Esophagus squamous epithelium (tissue), 5 donors: ENCODE data around the gene KPNA6. TPM values are rescaled to one million over a fixed set of nuclear protein-coding genes. Genes with fewer than 3 reads are reported as not detected.

Source experiments
- DNase-seq: peaks from one replicate; lab custom pipeline; 2025; lab: John Stamatoyannopoulos, UW
- H3K27ac ChIP-seq, 4 donors: fragments of 200-600 bp; sonication (generic); one replicate each; pipeline ENCODE4 v1.5.1; 2016 to 2019; ENCODE audit warnings: mild to moderate bottlenecking in 1 of 4
- H3K27me3 ChIP-seq, 4 donors: fragments of 200-600 bp; sonication (generic); 1 replicate in 3 of 4; 2 replicates in 1 of 4; pipeline versions ENCODE4 v1.5.1 to v1.6.0; 2017 to 2021; ENCODE audit warnings: antibody characterized with exemption in 1 of 4
- H3K36me3 ChIP-seq, 3 donors: fragments of 200-600 bp; sonication (generic); one replicate each; pipeline ENCODE4 v1.5.1; 2016 to 2019
- H3K4me1 ChIP-seq, 3 donors: fragments of 200-600 bp; sonication (generic); one replicate each; pipeline ENCODE4 v1.5.1; 2017 to 2019
- H3K4me3 ChIP-seq, 4 donors: fragments of 200-600 bp; sonication (generic); 1 replicate in 3 of 4; 2 replicates in 1 of 4; pipeline ENCODE4 v1.5.1; 2016 to 2019; ENCODE audit warnings: mild to moderate bottlenecking in 2 of 4, moderate library complexity in 1 of 4
- H3K9me3 ChIP-seq, 3 donors: fragments of 200-600 bp; sonication (generic); one replicate each; pipeline ENCODE4 v1.5.1; 2016 to 2019
- CTCF ChIP-seq, 6 experiments: fragments of 450-650 bp in 4 of 6; fragments of 200-600 bp in 2 of 6; sonication (generic) in 2 of 6; IDR thresholded peaks; one replicate each; pipeline ENCODE4 v1.5.1; 2016 to 2019; ENCODE audit warnings: antibody characterized with exemption in 6 of 6, mild to moderate bottlenecking in 4 of 6, moderate library complexity in 4 of 6
- POLR2A ChIP-seq, 4 donors: fragments of 450-650 bp; IDR thresholded peaks; one replicate each; pipeline ENCODE4 v1.6.1; 2017; ENCODE audit warnings: antibody characterized with exemption in 4 of 4, mild to moderate bottlenecking in 4 of 4, moderate library complexity in 3 of 4
- WGBS, 2 donors: methylation state at CpG; one replicate each; pipeline ENCODE4 v1.1.5; 2018; 5-methylcytosine and 5-hydroxymethylcytosine counted together
- intact Hi-C: fragments of 100-400 bp; cut with DNase I; formaldehyde crosslinking; loops from one replicate; pipeline ENCODE4 v1.15.0; 2022
- total RNA-seq, 4 donors: library from RNA; depleted of rRNA; stranded (reverse); fragments of >200 nt; gene quantifications; one replicate each; pipeline ENCODE4 v1.1.0, GENCODE V29; 2016
- donor health status: DM: yes; HTN: yes; CAD: no.

Gene KPNA6
- total RNA-seq, 4 donors from 2014 or later = 27.7 to 38.0 (median 36.5) TPM

- H3K9me3 ChIP-seq = no peaks in the 10 kb centered on the region
- DNase-seq = no peak
- H3K27ac ChIP-seq = peak overlapping the region; percentile 87 to 98 (median 96)
- H3K4me3 ChIP-seq = peak overlapping the region; percentile 45 to 81 (median 70)
- no peaks in the 10 kb centered on the region for H3K27me3 ChIP-seq
- intact Hi-C loops = no loop called here
- TF ChIP-seq CTCF (IDR thresholded peaks at IDR 0.05) (no peak), POLR2A (IDR thresholded peaks at IDR 0.05) (no peak)
- 75 to 83% methylated on average over 7 of the region's 7 CpGs for WGBS, 2 donors
- peaks cover 0 to 42% (median 0%) of the 10 kb centered on the region in 3 donors for H3K36me3 ChIP-seq
- peaks cover 16 to 46% (median 34%) of the 10 kb centered on the region in 3 donors for H3K4me1 ChIP-seq
These were observed 70.7 kb downstream of the KPNA6 start for GRCh38 chr1:32178380-32179192.

- no peaks in the 10 kb centered on the region for H3K9me3 ChIP-seq
- intact Hi-C loops = no loop called here
- TF ChIP-seq POLR2A (IDR thresholded peaks at IDR 0.05) (no peak), CTCF (IDR thresholded peaks at IDR 0.05) (no peak)
- H3K36me3 ChIP-seq = peaks cover 0 to 42% (median 5%) of the 10 kb centered on the region in 3 donors
- WGBS, 2 donors = 12 to 16% methylated on average over 6 to 7 of the region's 7 CpGs
- peaks cover 16 to 51% (median 39%) of the 10 kb centered on the region in 3 donors for H3K4me1 ChIP-seq
- peak overlapping the region; percentile 87 to 98 (median 96) for H3K27ac ChIP-seq
- H3K4me3 ChIP-seq = peak overlapping the region; percentile 45 to 81 (median 70)
- no peak for DNase-seq
- no peaks in the 10 kb centered on the region for H3K27me3 ChIP-seq
These were observed 71.3 kb downstream of the KPNA6 start for GRCh38 chr1:32179193-32179442.

- TF ChIP-seq CTCF (IDR thresholded peaks at IDR 0.05) (peak in 2 of 6 experiments; percentile 1 to 5), POLR2A (IDR thresholded peaks at IDR 0.05) (peak in 2 of 4 donors; percentile 50 to 57)
- intact Hi-C loops = no loop called here
- WGBS, 2 donors = 0 to 3% methylated on average over 2 to 4 of the region's 79 CpGs
- Histone ChIP-seq H3K27ac (peak within 1 kb of the TSS; percentile 87 to 98 (median 96)), H3K4me1 (peaks cover 16 to 56% (median 44%) of the 10 kb centered on the region in 3 donors), H3K9me3 (no peaks in the 10 kb centered on the region), H3K27me3 (no peaks in the 10 kb centered on the region), H3K4me3 (peak within 1 kb of the TSS; percentile 45 to 81 (median 70)), H3K36me3 (peaks cover 1 to 42% (median 9%) of the 10 kb centered on the region in 3 donors)
- DNase-seq = peak; percentile 79
These were observed 71.8 kb downstream of the KPNA6 start, which contains the start of gene TXLNA for GRCh38 chr1:32179443-32180185. Gene TXLNA (plus strand): TSS chr1:32179675. CDS start chr1:32180346, 671 bp downstream.

GRCh38 chr1:32180186-32181060 lies 72.6 kb downstream of the KPNA6 start:
- H3K27me3 ChIP-seq = no peaks in the 10 kb centered on the region
- 7% methylated on average over 14 to 15 of the region's 36 CpGs for WGBS, 2 donors
- peak overlapping the region; percentile 45 to 81 (median 70) for H3K4me3 ChIP-seq
- peaks cover 5 to 42% (median 9%) of the 10 kb centered on the region in 3 donors for H3K36me3 ChIP-seq
- no peak for DNase-seq
- H3K9me3 ChIP-seq = no peaks in the 10 kb centered on the region
- intact Hi-C loops = no loop called here
- TF ChIP-seq POLR2A (IDR thresholded peaks at IDR 0.05) = no peak
- TF ChIP-seq CTCF (IDR thresholded peaks at IDR 0.05) = no peak
- H3K4me1 ChIP-seq = peaks cover 16 to 61% (median 46%) of the 10 kb centered on the region in 3 donors
- H3K27ac ChIP-seq = peak overlapping the region; percentile 87 to 98 (median 96)
